HepG2 (cell line): ENCODE measurements around the gene VDAC2. TPM values are rescaled to one million over a fixed set of nuclear protein-coding genes. Genes with fewer than 3 reads are reported as not detected.

Source experiments
- ASH2L ChIP-seq: fragments of 300-600, 200-600 bp; sonication (generic); IDR thresholded peaks from 2 replicates; pipeline ENCODE4 v1.7.0; 2017; ENCODE audit warnings: low read depth, mild to moderate bottlenecking, moderate library complexity, mixed read lengths, low read length; ENCODE audit not compliant: insufficient read length
- KIAA2018 ChIP-seq: sonication (generic); formaldehyde crosslinking; IDR thresholded peaks from 2 replicates; pipeline ENCODE4 v1.5.0; 2020; ENCODE audit warnings: mild to moderate bottlenecking, missing genetic modification reagents, borderline replicate concordance
- MED1 ChIP-seq: sonication (generic); formaldehyde crosslinking; IDR thresholded peaks from 2 replicates; pipeline ENCODE4 v1.4.0; 2020; ENCODE audit warnings: missing genetic modification reagents
- MXD4 ChIP-seq: IDR thresholded peaks from 2 replicates; pipeline ENCODE4 v1.6.1; 2016; ENCODE audit warnings: mild to moderate bottlenecking, missing biosample characterization, missing genetic modification reagents
- TFE3 ChIP-seq: IDR thresholded peaks from 2 replicates; pipeline ENCODE4 v1.6.1; 2016
- ZNF724P ChIP-seq: sonication (generic); formaldehyde crosslinking; IDR thresholded peaks from 2 replicates; pipeline ENCODE4 v1.8.0; 2022; ENCODE audit warnings: missing genetic modification reagents, borderline replicate concordance
- polyA plus RNA-seq, 8 experiments: library from polyadenylated mRNA; depleted of rRNA in 3 of 8; stranded (reverse) in 7 of 8; unstranded in 1 of 8; fragments of >200 nt; fragmentation: Illumina TruSeq in 4 of 8; extraction: Trizol in 4 of 8; gene quantifications; 2 replicates each; pipeline versions ENCODE4 v1.2.1 to v1.2.3, GENCODE V29; 2011 to 2016; ENCODE audit warnings: low read depth in 4 of 8, missing spikeins in 1 of 8, mixed read lengths in 1 of 8; ENCODE audit not compliant: insufficient read depth in 1 of 8
- total RNA-seq, 5 experiments: library from RNA; depleted of rRNA; stranded (reverse); fragments of >200 nt; fragmentation: Illumina TruSeq; extraction: Trizol; gene quantifications; 2 replicates each; pipeline ENCODE4 v1.2.3, GENCODE V29; 2016; ENCODE audit warnings: low read depth in 1 of 5

VDAC2 gene
- total and polyA plus RNA-seq, 2 of the 13 experiments (the other 11 are each of a cell fraction or from before 2014, with no cell fraction given): 67.9 to 222 TPM

- TF ChIP-seq TFE3 (CRISPR knock-in tag): no peak
- TF ChIP-seq ZNF724P (CRISPR knock-in tag): peak; percentile 19; the same call in 1 of the 2 replicates
- TF ChIP-seq MED1 (CRISPR knock-in tag): 0 out of 2 replicates have a peak, but pooled peaks have one; percentile 9
- TF ChIP-seq KIAA2018 (CRISPR knock-in tag): peak; percentile 65; the same call in 1 of the 2 replicates
- TF ChIP-seq ASH2L: peak; percentile 22
- TF ChIP-seq MXD4 (CRISPR knock-in tag): 0 out of 2 replicates have a peak, but pooled peaks have one; percentile 5
- TF ChIP-seq, all 625 proteins: peak for 56
Observed at GRCh38 chr10:75234683-75235374, 24.2 kb downstream of the VDAC2 start (continued).
